HG03159 (cell line): ENCODE data around the gene NVL.
"Not testable (repeated sequence)": the region's sequence is repeated elsewhere in the genome, so short reads cannot be mapped to it uniquely, and the experiment has no call there.

ENCODE experiments used
- ATAC-seq: cut with Tn5 transposase; IDR thresholded peaks from one replicate; pipeline ENCODE4 v1.9.1; 2021; ENCODE audit warnings: mild to moderate bottlenecking, moderate library complexity; ENCODE audit not compliant: unreplicated experiment

The NVL gene

GRCh38 chr1:224329842-224330753, at the start of gene NVL:
TSS of gene NVL (minus strand) at chr1:224330172. CDS start at chr1:224330127, 45 bp downstream.
- ATAC-seq, result peak; percentile 81

- ATAC-seq, result no peak
Observed at GRCh38 chr1:224378855-224379631, 49.1 kb upstream of the NVL start.

GRCh38 chr1:224377676-224378006, 47.7 kb upstream of the NVL start:
- peak; percentile 62 for ATAC-seq

- no peak for ATAC-seq
Observed at GRCh38 chr1:224375059-224375458, 45.1 kb upstream of the NVL start.

GRCh38 chr1:224373008-224373590, 43.1 kb upstream of the NVL start:
- ATAC-seq, result no peak

- peak; percentile 71 for ATAC-seq
Observed at GRCh38 chr1:224368409-224368808, 38.4 kb upstream of the NVL start.

GRCh38 chr1:224359207-224359606, 29.2 kb upstream of the NVL start:
- ATAC-seq, result no peak

- ATAC-seq, result no peak
Observed at GRCh38 chr1:224358237-224358636, 28.3 kb upstream of the NVL start.

GRCh38 chr1:224357626-224358124, 27.7 kb upstream of the NVL start:
- ATAC-seq, result no peak

- ATAC-seq, result peak; percentile 99
Observed at GRCh38 chr1:224356685-224357625, 27.0 kb upstream of the NVL start, which contains the start of gene CNIH4. TSS of gene CNIH4 (plus strand) at chr1:224356879. CDS start at chr1:224356925, 46 bp downstream.

- no peak for ATAC-seq
Observed at GRCh38 chr1:224353975-224354925, 24.3 kb upstream of the NVL start.

- ATAC-seq, result not testable (repeated sequence)
Observed at GRCh38 chr1:224352436-224353085, 22.6 kb upstream of the NVL start.

GRCh38 chr1:224349716-224350115, 19.7 kb upstream of the NVL start:
- ATAC-seq, result not testable (repeated sequence)

GRCh38 chr1:224348137-224348536, 18.2 kb upstream of the NVL start:
- ATAC-seq, result no peak

GRCh38 chr1:224343679-224344078, 13.7 kb upstream of the NVL start:
- ATAC-seq, result no peak

GRCh38 chr1:224340453-224341384, 10.7 kb upstream of the NVL start:
- ATAC-seq, result not testable (repeated sequence)

- ATAC-seq, result no peak
Observed at GRCh38 chr1:224339442-224340033, 9.6 kb upstream of the NVL start.
